Activated naive CD8-positive, alpha-beta T cell (primary cell): ENCODE measurements around the gene ZNF609.
A peak's percentile ranks its signal among the peaks of the same experiment; 100 is the strongest.

Experiments
- H3K27ac Mint-ChIP-seq: one replicate; pipeline ENCODE4 v1.8.0; 2021; ENCODE audit warnings: mixed read lengths
- H3K27me3 Mint-ChIP-seq: one replicate; pipeline ENCODE4 v1.8.0; 2021; ENCODE audit warnings: mixed read lengths
- H3K36me3 Mint-ChIP-seq: one replicate; pipeline ENCODE4 v1.8.0; 2021; ENCODE audit warnings: mixed read lengths
- H3K4me1 Mint-ChIP-seq: one replicate; pipeline ENCODE4 v1.8.0; 2021; ENCODE audit warnings: low read depth, mixed read lengths
- H3K4me3 Mint-ChIP-seq: one replicate; pipeline ENCODE4 v1.8.0; 2021; ENCODE audit warnings: mild to moderate bottlenecking, mixed read lengths
- H3K9me3 Mint-ChIP-seq: one replicate; pipeline ENCODE4 v1.8.0; 2021; ENCODE audit warnings: low read depth, mixed read lengths

The ZNF609 gene

DNA sequence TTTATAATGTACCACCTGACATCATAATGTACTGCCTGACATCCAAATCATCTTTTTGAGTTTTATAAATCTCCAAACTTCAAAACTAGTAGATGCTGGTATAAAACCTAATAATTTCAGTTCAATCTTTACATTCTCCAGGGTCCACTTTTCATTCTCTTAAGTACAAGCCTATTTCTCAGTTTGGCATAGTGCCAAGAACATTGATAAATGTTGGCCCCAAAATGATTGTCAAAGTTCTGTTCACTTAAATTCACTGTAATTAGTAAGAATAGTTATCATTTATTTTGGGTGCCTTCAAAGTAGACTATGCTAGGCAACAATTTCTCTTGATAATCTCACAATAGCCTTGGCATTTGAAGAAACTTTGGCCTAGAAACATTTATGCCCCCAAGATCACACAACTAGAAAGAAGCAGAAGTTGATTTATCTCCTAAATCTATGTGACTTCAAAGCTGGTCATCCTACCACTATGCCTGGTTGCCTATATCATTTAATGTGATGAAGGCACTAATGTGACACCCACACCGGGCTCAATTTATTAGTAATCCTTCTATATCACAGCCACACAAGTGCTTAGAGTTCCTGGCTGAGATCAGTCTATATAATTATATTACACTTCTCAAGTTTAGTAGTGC, 101.7 kb downstream of the ZNF609 start:
- no peak overlapping the region for H3K27ac Mint-ChIP-seq
- H3K4me3 Mint-ChIP-seq: no peak overlapping the region
- no peaks in the 10 kb centered on the region for H3K27me3 Mint-ChIP-seq
- no peaks in the 10 kb centered on the region for H3K9me3 Mint-ChIP-seq
- peaks cover 11% of the 10 kb centered on the region for H3K36me3 Mint-ChIP-seq
- peaks cover 65% of the 10 kb centered on the region for H3K4me1 Mint-ChIP-seq

DNA sequence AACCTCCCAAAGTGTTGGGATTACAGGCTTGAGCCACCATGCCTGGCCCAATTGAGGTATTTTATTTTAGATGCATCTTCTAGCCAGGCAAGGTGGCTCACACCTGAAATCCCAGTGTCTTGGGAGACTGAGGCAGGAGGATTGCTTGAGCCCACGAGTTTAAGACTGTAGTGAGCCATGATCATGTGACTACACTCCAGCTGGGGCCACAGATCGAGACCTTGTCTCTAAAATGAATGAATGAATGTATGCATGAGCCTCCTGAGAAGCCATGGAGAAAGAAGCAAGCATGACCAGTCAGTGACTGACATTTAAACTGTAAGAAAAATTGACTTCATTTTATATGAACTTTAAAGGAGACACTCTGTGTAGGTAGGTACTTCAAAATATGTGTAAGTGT, 105.7 kb downstream of the ZNF609 start:
- Mint-ChIP-seq H3K27me3 (no peaks in the 10 kb centered on the region), H3K36me3 (peaks cover 16% of the 10 kb centered on the region), H3K9me3 (no peaks in the 10 kb centered on the region), H3K4me3 (no peak overlapping the region), H3K27ac (peak overlapping the region; percentile 72), H3K4me1 (peaks cover 62% of the 10 kb centered on the region)

DNA sequence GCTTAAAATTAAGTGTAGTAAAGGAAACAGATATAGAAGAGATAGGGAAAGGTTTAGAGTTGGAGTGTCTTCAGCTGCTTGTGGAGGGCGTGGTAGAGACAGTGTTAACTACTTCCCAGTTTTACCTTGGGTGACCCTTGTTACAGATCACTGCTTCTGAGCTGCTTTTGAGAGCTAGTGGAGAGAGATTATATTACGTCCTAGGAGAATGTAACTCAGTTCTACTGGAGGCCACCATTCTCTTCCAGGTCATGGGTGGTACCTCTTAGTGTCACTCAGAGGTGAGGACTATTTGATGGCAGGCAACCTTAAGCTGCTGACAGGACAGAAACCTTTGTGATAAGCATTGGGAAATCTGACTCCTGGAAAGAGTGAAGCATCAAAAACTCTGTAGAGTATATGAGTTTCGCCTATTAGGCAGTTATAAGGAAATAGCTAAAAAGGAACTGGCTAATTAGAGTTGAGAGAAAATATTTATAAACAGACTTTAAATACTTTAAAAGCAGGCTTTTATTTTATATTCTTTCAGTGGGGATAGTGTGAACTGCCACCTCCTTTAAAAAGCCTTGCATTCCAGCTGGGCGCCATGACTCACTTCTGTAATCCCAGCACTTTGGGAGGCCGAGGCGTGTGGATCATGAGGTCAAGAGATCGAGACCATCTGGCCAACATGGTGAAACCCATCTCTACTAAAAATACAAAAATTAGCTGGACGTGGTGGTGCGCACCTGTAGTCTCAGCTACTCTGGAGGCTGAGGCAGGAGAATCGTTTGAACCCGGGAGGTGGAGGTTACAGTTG, 106.5 kb downstream of the ZNF609 start:
- H3K4me3 Mint-ChIP-seq: no peak overlapping the region
- peaks cover 16% of the 10 kb centered on the region for H3K36me3 Mint-ChIP-seq
- H3K4me1 Mint-ChIP-seq: peaks cover 63% of the 10 kb centered on the region
- H3K27ac Mint-ChIP-seq: peak overlapping the region; percentile 72
- H3K27me3 Mint-ChIP-seq: no peaks in the 10 kb centered on the region
- H3K9me3 Mint-ChIP-seq: no peaks in the 10 kb centered on the region

DNA sequence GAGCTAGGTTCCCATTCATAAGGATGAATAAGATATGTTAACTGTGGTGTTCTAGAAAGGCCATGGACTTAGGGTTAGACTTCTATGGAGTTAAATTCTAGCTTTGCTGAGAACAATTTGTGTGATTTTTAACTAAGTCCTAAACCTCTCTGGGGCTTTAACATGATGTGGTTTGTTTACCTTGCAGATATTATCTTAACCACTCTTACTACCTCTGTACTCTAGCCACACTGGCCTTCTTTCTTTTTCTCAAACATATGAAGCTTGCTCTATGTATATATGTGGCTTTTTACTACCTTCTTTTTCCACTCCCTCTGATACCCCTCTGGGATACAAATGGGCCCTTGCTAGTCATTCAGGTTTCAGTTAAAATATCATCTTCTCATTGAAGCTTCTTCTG, 108.4 kb downstream of the ZNF609 start:
- Mint-ChIP-seq H3K27ac (peak overlapping the region; percentile 80), H3K4me1 (peaks cover 67% of the 10 kb centered on the region), H3K9me3 (no peaks in the 10 kb centered on the region)

DNA sequence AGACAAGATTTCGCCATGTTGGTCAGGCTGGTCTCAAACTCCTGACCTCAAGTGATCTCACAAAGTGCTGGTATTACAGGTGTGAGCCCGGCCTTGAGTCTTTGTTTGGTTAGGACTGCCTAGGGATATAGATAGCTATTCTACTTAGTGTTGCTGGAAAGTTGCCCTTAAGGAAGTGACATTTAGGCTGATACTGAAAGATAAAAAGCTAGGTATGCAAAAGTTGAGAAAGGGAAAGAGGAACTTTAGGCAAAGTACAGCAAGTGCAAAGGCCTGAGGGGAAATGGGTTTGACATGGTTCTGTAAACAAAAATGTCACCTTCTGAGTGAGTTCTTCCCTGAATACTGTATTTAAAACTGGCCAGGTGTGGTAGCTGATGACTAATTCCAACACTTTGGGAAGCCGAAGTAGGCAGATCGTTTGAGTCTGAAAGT, 111.5 kb downstream of the ZNF609 start:
- no peak overlapping the region for H3K4me3 Mint-ChIP-seq
- H3K9me3 Mint-ChIP-seq: no peaks in the 10 kb centered on the region
- H3K36me3 Mint-ChIP-seq: peaks cover 8% of the 10 kb centered on the region
- H3K4me1 Mint-ChIP-seq: peaks cover 68% of the 10 kb centered on the region
- H3K27me3 Mint-ChIP-seq: no peaks in the 10 kb centered on the region
- peak overlapping the region; percentile 84 for H3K27ac Mint-ChIP-seq

More for the DNA sequence above, 108.4 kb downstream of the ZNF609 start:
- Mint-ChIP-seq H3K4me3 (peak overlapping the region; percentile 25), H3K27me3 (no peaks in the 10 kb centered on the region), H3K36me3 (peaks cover 16% of the 10 kb centered on the region)

DNA sequence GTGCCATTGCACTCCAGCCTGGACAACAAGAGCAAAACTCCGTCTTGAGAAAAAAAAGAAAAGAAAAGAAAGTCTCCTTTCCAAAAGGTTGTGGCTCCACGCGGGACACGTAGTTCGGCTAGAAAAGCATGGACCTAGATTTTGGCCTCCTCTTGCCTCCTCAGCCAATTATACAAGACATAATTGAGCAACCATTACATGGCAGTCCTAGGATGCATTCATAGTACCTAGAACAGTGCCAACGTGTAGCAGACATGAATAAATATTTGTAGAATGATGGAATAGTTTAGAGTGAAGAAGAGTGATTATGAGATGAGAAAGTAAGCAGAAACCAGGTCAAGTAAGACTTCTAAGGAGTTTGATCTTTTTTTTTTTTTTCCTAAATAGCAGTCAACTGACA, 112.5 kb downstream of the ZNF609 start:
- no peaks in the 10 kb centered on the region for H3K27me3 Mint-ChIP-seq
- peak overlapping the region; percentile 51 for H3K27ac Mint-ChIP-seq

GRCh38 chr15:64574301-64575017, 114.1 kb downstream of the ZNF609 start:
- Mint-ChIP-seq H3K27me3 (no peaks in the 10 kb centered on the region), H3K4me3 (no peak overlapping the region), H3K4me1 (peaks cover 52% of the 10 kb centered on the region), H3K27ac (peak overlapping the region; percentile 62), H3K36me3 (peaks cover 4% of the 10 kb centered on the region), H3K9me3 (no peaks in the 10 kb centered on the region)

More for the DNA sequence above, 112.5 kb downstream of the ZNF609 start:
- Mint-ChIP-seq H3K4me1 (peaks cover 66% of the 10 kb centered on the region), H3K4me3 (no peak overlapping the region), H3K9me3 (no peaks in the 10 kb centered on the region), H3K36me3 (peaks cover 7% of the 10 kb centered on the region)

- peaks cover 3% of the 10 kb centered on the region for H3K9me3 Mint-ChIP-seq
- peaks cover 42% of the 10 kb centered on the region for H3K4me1 Mint-ChIP-seq
- H3K4me3 Mint-ChIP-seq: no peak overlapping the region
- H3K27ac Mint-ChIP-seq: peak overlapping the region; percentile 64
- H3K36me3 Mint-ChIP-seq: peaks cover 2% of the 10 kb centered on the region
- H3K27me3 Mint-ChIP-seq: no peaks in the 10 kb centered on the region
These were observed 120.5 kb downstream of the ZNF609 start for GRCh38 chr15:64580696-64581407.

DNA sequence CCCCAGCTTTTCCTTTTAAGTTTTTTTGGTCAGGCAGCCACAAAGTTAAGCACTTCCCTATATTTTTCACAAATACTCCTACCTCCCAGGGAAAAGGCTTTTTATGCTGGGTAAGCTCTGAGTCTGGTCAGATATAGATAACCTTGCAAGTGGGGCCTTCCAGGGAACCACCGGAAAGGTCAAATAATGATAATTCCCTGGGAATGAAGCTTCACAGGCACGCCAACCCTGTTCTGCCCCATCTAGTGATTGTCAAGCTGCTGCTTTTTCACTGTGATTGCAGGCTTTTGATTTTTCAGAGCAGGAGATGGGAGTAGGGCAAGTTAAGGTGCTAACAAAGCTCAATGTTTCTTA, 121.0 kb downstream of the ZNF609 start:
- H3K27me3 Mint-ChIP-seq: no peaks in the 10 kb centered on the region
- H3K27ac Mint-ChIP-seq: peak overlapping the region; percentile 64
- H3K36me3 Mint-ChIP-seq: peaks cover 2% of the 10 kb centered on the region
- H3K9me3 Mint-ChIP-seq: peaks cover 3% of the 10 kb centered on the region
- H3K4me3 Mint-ChIP-seq: no peak overlapping the region
- H3K4me1 Mint-ChIP-seq: peaks cover 43% of the 10 kb centered on the region

GRCh38 chr15:64582202-64582601, 121.8 kb downstream of the ZNF609 start:
- Mint-ChIP-seq H3K27ac (peak overlapping the region; percentile 12), H3K4me1 (peaks cover 50% of the 10 kb centered on the region), H3K36me3 (peaks cover 2% of the 10 kb centered on the region), H3K4me3 (no peak overlapping the region), H3K9me3 (peaks cover 3% of the 10 kb centered on the region), H3K27me3 (no peaks in the 10 kb centered on the region)

GRCh38 chr15:64583519-64583918, 123.1 kb downstream of the ZNF609 start:
- peak overlapping the region; percentile 93 for H3K27ac Mint-ChIP-seq
- H3K27me3 Mint-ChIP-seq: no peaks in the 10 kb centered on the region
- peaks cover 58% of the 10 kb centered on the region for H3K4me1 Mint-ChIP-seq
- peaks cover 2% of the 10 kb centered on the region for H3K36me3 Mint-ChIP-seq
- H3K9me3 Mint-ChIP-seq: peaks cover 3% of the 10 kb centered on the region
- peak overlapping the region; percentile 76 for H3K4me3 Mint-ChIP-seq

- Mint-ChIP-seq H3K4me3 (peak overlapping the region; percentile 76), H3K9me3 (peaks cover 3% of the 10 kb centered on the region), H3K4me1 (peaks cover 60% of the 10 kb centered on the region), H3K36me3 (peaks cover 2% of the 10 kb centered on the region), H3K27me3 (no peaks in the 10 kb centered on the region), H3K27ac (peak overlapping the region; percentile 93)
These were observed 123.6 kb downstream of the ZNF609 start for GRCh38 chr15:64583983-64584382.

GRCh38 chr15:64586259-64586870, 126.0 kb downstream of the ZNF609 start:
- H3K9me3 Mint-ChIP-seq: no peaks in the 10 kb centered on the region
- H3K4me3 Mint-ChIP-seq: no peak overlapping the region
- H3K27me3 Mint-ChIP-seq: no peaks in the 10 kb centered on the region
- H3K4me1 Mint-ChIP-seq: peaks cover 67% of the 10 kb centered on the region
- H3K36me3 Mint-ChIP-seq: no peaks in the 10 kb centered on the region
- peak overlapping the region; percentile 5 for H3K27ac Mint-ChIP-seq

GRCh38 chr15:64586984-64587383, 126.6 kb downstream of the ZNF609 start:
- Mint-ChIP-seq H3K4me3 (no peak overlapping the region), H3K4me1 (peaks cover 61% of the 10 kb centered on the region), H3K27me3 (no peaks in the 10 kb centered on the region), H3K9me3 (no peaks in the 10 kb centered on the region), H3K27ac (peak overlapping the region; percentile 5), H3K36me3 (no peaks in the 10 kb centered on the region)
